ENCODE measurements around the gene CAPZB.
A peak's percentile ranks its signal among the peaks of the same experiment; 100 is the strongest.

The CAPZB gene

GRCh38 chr1:19426294-19427086, 58.8 kb downstream of the CAPZB start:
- DNase-seq, result no peak

- no peak for DNase-seq
Measured at GRCh38 chr1:19425646-19426239, 59.6 kb downstream of the CAPZB start.

GRCh38 chr1:19424651-19425570, 60.4 kb downstream of the CAPZB start:
- no peak for DNase-seq

- DNase-seq, result no peak
Measured at GRCh38 chr1:19423130-19423529, 62.2 kb downstream of the CAPZB start.

- DNase-seq, result no peak
Measured at GRCh38 chr1:19421365-19421764, 64.0 kb downstream of the CAPZB start.

GRCh38 chr1:19420606-19421005, 64.7 kb downstream of the CAPZB start:
- DNase-seq, result no peak

- no peak for DNase-seq
Measured at GRCh38 chr1:19419691-19420090, 65.6 kb downstream of the CAPZB start.

GRCh38 chr1:19418503-19418971, 66.8 kb downstream of the CAPZB start:
- no peak for DNase-seq

- no peak for DNase-seq
Measured at GRCh38 chr1:19416921-19417470, 68.3 kb downstream of the CAPZB start.

GRCh38 chr1:19416145-19416544, 69.2 kb downstream of the CAPZB start:
- no peak for DNase-seq

- peak in 1 of 2 experiments; percentile 30 for DNase-seq
Measured at GRCh38 chr1:19414515-19415121, 70.7 kb downstream of the CAPZB start.

GRCh38 chr1:19413999-19414398, 71.3 kb downstream of the CAPZB start:
- no peak for DNase-seq

GRCh38 chr1:19412654-19413053, 72.7 kb downstream of the CAPZB start:
- DNase-seq, result no peak

- DNase-seq, result no peak
Measured at GRCh38 chr1:19411612-19412011, 73.7 kb downstream of the CAPZB start.

GRCh38 chr1:19410393-19410792, 74.9 kb downstream of the CAPZB start:
- no peak for DNase-seq

GRCh38 chr1:19409477-19410341, 75.6 kb downstream of the CAPZB start:
- no peak for DNase-seq

- no peak for DNase-seq
Measured at GRCh38 chr1:19407494-19408096, 77.7 kb downstream of the CAPZB start.

GRCh38 chr1:19406680-19407079, 78.7 kb downstream of the CAPZB start:
- DNase-seq, result no peak

- peak; percentile 79 to 97 for DNase-seq
Measured at GRCh38 chr1:19405761-19406487, 79.4 kb downstream of the CAPZB start.

- DNase-seq, result peak; percentile 96 to 100
Measured at GRCh38 chr1:19405195-19405760, 80.1 kb downstream of the CAPZB start.

Data from NCI-H524 (cell line).